ENCODE data around the gene RARG.
"Not testable (repeated sequence)": the region's sequence is repeated elsewhere in the genome, so short reads cannot be mapped to it uniquely, and the experiment has no call there.

The RARG gene

DNA sequence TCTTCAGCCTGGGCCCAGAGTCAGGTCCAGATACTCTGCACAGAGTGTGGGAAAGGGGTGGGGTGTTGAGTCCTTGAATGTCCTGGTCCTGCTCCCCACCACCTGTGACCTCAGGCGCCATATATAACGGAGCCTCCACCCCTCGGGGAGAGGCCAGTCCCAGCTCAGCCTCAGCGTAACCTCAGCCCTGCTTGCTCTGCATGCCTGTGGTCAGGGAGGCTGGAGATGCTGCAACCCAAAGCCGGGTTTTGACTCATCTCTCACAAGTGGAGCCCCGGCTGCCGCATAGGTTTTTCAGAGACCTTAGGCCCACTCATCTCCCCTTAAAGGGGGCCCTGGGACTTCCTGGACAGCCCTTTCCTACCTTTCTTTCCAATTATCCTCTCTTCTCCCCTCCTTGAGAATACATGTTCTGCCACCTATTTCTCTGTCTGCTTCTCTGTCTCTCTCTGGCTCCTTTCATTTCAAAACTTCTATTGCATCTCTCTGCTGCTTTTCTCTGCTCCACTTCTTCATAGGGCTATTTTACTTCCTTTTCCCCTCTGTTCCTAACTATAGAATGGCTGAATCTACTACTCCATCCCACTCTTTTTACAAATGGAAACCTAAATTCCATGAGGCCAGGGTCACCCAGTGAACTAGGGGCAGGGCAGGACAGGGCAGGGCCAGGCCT lies 26.1 kb downstream of the RARG start:
- DNase-seq = no peak

GRCh38 chr12:53204351-53204750 lies 27.7 kb downstream of the RARG start:
- DNase-seq = no peak

- DNase-seq = not testable (repeated sequence)
Observed at GRCh38 chr12:53202316-53202715, 29.7 kb downstream of the RARG start.

- no peak for DNase-seq
Observed at GRCh38 chr12:53201639-53202038, 30.4 kb downstream of the RARG start.

DNA sequence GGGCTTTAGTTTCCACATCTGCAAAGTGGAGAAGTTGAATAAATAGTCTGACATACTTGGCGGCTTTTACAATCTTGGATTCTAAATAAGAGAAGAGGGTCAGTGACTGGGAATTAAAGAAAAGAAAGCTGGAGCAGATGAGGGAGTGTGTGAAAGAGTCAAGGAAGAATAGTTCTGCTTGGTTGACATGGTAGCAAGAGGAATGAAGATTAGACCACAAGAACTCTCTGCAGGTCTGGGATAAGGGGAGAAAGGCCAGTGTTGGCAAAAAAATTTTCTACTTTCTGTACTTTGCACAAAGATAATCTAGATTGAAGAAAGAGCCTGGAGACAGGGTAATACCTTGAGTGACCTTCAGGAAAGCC lies 30.9 kb downstream of the RARG start:
- DNase-seq = no peak

GRCh38 chr12:53200458-53201176 lies 31.4 kb downstream of the RARG start:
- DNase-seq = no peak

DNA sequence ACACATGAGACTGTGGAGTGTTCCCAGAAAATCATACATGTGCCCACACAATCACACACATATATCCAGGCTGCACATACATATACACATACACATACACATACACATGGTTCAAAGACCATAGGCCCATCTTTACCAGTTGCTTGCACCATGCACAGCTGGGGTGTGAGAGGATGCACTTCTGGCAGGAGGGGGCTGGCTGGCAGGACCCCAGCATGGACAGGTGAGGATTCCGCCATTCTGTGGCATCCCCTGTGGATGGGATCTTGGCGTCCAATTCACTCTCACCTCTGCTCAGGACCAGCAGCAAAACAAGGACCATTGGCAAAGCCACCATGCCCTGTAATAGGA lies 31.9 kb downstream of the RARG start:
- DNase-seq = no peak

DNA sequence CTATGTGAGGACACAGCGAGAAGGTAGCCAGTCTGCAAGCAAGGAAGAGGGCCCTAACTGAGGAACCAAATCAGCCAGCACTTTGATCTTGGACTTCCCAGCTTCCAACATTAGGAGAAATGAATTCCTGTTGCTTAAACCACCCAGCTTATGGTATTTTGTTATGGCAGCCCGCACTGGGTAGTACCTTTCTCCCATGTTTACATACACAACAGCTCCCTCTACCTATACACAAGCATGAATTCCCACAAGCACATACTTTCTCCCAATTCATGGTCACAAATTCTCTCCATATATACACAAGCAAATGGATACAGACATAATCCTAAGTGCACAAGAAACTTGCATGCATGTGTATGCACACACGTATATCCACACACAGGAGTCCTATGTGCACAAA lies 32.3 kb downstream of the RARG start:
- no peak for DNase-seq

DNA sequence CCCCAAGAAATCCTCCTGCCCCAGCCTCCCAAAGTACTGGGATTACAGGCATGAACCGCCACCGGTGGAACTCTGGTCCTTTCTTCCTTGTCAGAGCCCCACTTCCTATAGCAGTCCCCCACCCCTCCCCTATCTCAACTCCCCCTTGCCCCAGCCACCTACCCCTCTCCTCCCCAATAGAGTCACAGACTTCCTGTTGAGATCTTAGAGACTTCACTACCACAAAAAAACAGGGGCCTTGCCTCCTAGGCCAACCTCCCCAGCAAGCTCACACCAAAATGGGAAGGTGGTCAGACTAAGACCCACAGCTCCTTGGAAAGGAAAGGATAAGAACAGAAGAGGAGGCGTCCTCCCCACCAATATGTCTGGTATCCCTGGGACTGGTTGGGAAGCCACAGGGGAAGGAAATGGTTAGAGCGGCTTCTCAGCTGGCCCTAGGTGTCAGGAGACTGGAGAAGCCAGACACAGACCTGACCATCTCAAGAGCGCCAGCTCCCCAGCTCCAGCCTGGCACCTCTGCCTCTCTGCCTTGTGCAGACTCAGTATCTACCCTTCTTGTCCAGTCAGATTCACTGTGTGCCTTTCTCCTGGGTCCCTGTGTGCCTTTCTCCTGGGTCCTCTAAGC lies 33.4 kb downstream of the RARG start:
- DNase-seq = no peak

- no peak for DNase-seq
Observed at GRCh38 chr12:53197011-53197640, 34.9 kb downstream of the RARG start.

- DNase-seq = no peak
Observed at GRCh38 chr12:53196486-53196885, 35.5 kb downstream of the RARG start.

DNA sequence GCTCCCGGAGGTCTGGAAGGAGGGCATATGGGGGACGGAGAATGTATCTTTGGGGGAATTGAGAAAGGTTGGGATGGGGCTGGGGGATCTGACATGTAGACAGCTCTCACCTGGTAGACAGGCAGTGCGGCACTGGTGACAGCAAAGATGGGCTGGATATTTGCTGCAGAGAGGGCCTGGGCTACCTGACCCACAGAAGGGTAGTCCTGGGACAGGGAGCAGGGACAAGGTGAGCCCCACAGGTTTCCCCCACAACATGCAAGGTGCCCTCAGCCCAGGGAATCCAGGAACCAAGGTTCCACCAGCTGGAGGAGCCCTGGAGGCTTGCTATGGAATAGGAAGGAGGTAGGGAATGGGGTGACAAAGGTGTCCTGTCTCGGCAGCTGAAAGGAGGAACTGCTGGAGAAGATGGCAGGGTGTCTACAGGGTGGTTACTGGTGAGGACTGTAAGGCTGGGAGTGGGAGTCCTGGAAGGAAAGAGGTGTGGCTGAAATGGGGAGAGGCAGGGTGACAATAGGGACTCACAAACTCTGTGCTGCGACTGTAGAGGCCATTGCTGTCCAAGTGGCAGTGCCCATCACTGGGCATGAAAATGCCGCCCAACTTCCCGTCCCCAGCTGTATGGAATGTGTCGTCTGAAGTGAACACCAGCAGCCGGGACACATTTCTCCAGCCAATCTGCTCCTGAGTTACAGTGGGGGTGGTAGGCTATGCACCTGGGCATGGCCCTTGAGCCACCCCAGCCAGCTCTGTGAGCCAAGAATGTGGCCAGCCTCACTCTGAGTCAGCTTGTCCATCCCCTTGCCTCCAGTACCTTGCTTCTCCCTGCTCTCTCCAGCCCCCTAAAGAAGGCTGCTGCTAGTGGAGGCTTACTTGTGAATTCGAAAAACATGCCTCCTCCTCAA lies 36.2 kb downstream of the RARG start:
- no peak for DNase-seq

- DNase-seq = no peak
Observed at GRCh38 chr12:53194973-53195372, 37.0 kb downstream of the RARG start.

DNA sequence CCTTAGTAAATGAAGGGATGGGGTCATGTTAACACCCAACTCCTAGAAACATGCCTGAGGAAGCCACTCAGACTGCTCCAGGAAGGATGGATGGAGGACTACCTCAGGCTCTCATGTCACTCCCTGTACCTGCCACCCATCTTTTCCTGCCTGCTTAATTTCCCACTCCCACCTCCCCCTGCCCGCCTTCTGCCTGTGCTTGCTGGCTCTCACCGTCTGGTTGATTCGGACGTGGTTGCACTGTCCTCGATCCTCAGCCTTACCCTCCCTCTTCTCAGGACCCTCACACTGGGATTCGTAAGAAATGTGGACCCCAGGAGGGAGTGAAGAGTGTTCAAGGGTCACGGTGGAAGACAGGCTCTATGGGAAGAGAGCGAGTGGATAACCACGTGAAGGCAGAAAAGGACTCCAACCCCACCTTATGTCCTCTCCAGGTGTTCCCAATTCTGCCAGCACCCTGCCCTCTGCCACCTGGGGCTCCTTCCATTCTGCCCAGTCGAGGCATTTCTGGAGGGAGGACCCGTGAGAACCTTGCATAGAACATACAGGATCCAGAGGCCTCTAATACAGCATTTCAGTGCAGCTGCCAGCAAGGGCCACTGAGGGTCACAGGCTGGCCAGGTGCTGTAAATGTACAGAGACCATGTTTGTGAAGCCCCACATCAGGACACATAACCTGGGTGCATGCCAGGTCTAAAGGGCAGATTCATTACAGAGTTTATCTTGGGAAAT lies 37.9 kb downstream of the RARG start:
- DNase-seq = no peak

- no peak for DNase-seq
Observed at GRCh38 chr12:53193040-53193439, 39.0 kb downstream of the RARG start.

DNA sequence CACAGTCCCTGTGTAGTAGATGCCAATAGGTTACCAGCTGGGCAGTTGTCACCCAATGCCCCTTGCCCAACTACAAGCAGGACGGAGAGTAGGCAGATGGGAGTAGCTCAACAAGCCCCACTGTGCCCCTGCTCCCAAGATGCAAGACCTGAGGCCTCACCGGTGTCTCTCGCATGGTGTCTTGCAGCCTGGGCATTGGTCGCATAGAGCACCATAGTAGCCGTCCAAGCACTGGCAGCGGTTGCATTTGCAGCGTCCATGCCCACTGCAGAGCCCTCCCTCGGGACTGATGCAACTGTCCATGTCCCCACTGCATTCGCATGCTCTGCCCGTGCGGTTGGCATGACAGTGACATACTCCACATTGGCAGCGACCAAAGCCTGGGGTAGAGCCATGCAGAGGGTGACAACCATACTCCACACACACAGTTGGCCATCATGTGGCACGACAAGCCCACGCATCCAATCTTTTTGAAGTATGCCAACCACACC lies 39.4 kb downstream of the RARG start:
- no peak for DNase-seq

- no peak for DNase-seq
Observed at GRCh38 chr12:53191885-53192530, 40.0 kb downstream of the RARG start.

DNA sequence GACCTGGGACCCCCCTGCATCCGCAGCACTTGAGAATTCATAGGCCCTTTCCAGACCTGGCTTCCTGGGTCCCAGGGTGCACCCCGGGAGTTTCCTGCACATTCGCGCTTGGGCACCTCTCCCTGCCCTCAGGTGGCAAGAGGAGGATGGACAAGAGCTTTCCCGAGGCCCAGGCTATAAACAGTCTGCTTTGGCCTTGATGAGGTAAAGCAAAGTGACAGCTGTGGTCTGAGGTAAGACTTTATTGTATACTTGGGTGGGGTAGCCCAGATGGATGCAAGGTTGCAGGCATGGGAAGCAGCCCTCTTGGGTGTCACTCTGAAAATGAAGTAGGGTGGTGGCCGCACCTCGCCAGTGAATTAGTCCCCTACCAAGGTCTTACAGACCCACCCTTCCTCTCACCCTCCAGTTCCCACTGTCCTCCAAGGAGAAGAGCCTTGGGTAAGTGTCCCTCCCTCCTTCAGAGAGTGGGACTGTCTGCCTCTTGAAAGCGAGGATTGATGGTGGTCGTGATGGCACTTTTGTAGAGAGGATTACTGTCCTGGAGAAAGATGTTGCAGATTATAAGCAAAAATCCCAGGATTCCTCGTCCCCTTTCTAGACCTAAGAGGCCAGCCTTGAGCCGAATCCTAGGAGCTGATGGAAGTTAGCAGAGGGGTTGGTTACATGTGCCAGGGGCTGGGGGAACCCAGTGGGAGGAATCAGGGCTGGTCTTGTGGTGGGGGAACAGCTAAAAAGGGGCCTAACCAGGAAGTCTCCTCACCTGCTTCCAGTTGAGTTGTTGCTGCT lies 40.7 kb downstream of the RARG start:
- DNase-seq = no peak

- DNase-seq = peak; percentile 34
Observed at GRCh38 chr12:53190108-53190729, 41.8 kb downstream of the RARG start.
